ENCODE results near the gene RAB15.

The RAB15 gene

DNA sequence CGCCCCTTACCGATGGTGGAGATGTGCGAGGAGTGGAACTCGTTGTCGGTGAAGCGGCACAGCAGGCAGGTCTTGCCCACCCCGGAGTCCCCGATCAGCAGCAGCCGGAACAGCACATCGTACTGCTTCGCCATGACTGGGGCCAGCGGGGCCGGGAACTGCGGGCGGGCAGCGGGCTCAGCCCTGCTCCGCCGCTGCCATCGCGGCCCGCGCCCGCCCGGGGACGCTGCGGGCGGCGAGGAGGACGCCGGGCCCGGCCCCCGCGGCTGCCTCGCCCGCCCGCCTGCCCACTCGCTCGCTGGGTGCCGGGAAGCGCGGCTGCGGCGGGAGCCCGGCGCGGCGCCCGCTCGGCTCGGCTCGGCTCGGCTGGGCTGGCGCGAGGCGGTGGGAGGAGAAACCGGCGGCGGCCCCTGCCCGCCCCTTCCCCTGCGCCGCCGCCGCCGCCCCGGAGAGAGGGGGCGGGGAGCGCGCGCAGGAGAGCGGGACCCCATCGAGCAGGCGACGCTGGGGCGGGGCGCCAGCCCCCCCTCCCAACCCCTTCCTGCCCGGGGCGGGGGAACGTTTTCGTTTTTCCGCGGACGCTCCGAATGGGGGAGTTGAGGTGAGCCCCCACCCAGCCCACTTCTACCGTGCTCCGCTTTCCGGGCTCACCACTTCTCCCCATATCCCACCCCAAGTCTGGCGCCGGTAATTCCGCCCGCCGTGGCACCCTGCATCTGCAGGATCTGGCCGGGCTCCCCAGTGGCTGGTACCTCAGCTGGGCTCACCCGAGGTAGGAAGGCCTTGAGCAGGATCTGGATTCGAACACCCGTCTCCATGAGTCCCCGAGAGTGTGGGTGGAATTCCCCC lies at the start of gene RAB15:
RAB15 (minus strand) TSS at position 394 of the 849 bp plus-strand sequence; CDS start at position 134, 260 bp downstream.
- DNase-seq (ENCODE audit: low read depth) = peak; percentile 24

DNA sequence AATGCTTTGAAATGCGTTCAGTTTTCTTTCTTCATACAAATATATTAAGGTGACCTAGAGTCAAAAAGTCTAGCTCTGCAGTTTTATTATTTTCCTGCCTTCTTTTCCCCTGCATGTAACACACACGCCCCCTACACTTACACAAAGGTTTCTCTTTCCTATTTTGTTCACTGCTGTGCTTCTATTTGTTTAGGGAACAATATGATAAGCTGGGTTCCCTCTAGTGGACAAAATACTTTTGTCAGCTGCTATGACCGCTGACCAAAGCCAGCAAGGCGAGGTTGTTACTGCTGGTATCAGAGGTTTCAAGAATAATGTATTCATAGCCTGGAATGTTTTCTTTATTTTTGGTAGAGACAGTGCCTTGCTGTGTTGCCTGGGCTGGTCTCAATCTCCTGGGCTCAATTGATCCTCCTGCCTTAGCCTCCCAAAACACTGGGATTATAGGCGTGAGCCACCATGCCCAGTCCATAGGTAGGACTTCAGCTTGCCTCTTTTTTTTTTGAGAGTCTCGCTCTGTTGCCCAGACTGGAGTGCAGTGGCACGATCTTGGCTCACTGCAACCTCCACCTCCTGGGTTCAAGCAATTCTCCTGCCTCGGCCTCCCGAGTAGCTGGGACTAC lies 47.9 kb upstream of the RAB15 start:
- DNase-seq (ENCODE audit: low read depth) = no peak

DNA sequence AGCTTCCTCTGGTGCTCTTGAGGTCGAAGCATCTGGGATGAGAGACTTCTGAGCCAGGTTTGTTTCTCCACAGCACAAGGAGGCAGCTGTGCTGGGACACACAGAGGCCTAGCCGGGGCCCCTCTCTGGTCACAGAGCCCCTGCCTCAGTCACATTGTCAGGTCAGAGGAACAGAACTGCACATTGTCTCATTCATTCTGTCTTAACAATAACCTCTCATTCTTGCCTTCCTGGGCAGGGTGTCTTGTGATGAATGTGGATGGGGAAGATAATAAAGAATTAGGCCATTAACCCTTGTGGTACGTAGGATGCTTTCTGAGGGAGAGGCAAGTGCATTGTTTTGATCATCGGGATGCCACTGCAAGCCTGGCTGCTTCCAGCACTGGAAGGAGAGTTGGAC lies 44.3 kb upstream of the RAB15 start:
- no peak for DNase-seq (ENCODE audit: low read depth)

DNA sequence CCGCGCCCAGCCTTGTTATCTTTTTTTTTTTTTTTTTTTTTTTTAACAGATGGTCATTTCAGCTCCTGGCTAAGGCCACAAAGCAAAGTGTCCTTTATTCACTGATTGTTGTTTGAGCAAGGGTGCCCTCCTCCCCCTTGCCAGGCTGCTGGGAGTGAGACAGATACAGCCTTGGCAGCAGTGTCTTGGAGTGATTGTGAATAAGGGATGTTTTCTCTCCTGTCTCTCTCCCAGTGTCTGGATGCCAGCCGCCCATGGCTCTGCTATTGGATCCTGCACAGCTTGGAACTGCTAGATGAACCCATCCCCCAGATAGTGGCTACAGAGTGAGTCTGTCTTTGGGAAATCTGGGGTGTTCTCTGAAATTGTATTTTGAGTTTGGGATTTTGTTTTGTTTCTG lies 43.3 kb upstream of the RAB15 start:
- no peak for DNase-seq (ENCODE audit: low read depth)

DNA sequence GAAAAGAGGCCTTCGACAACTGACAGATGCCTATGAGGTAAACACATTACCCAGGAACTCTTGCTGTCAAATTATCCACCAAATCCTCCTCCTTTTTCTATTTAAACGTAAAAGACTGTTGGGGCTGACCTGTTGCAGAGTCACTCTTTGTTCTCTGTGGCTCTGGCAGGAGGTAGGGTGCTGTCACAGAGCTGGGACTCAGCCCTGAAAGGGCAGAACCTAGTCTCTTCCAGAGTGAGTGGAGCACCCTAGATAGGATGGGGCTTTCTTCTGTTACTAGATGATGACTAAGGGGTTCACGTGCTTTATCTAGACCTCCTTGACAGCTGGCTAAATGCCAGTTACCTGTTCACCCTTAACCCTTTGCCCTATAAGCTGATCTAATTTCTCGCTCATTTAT lies 40.2 kb upstream of the RAB15 start:
- DNase-seq (ENCODE audit: low read depth) = no peak

DNA sequence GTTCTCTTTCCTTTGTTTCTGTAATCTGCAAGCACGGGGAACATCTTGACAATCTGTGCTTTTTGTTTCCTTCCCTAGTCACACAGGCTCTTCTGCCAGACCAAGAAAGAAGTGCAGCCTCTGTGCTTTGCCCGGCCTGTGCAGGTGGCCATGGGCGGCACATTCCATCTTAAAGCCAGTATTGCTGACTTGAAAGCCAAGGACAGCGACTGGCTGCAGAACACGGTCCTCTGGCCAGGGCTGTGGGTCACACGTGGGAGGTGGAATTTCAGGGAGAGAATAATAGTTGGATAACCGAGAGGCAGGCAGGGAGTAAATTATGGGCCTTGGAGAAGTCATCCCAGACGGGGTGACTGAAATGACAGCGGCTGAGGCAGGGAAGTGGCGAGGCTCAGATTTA lies 39.4 kb upstream of the RAB15 start:
- DNase-seq (ENCODE audit: low read depth) = no peak

DNA sequence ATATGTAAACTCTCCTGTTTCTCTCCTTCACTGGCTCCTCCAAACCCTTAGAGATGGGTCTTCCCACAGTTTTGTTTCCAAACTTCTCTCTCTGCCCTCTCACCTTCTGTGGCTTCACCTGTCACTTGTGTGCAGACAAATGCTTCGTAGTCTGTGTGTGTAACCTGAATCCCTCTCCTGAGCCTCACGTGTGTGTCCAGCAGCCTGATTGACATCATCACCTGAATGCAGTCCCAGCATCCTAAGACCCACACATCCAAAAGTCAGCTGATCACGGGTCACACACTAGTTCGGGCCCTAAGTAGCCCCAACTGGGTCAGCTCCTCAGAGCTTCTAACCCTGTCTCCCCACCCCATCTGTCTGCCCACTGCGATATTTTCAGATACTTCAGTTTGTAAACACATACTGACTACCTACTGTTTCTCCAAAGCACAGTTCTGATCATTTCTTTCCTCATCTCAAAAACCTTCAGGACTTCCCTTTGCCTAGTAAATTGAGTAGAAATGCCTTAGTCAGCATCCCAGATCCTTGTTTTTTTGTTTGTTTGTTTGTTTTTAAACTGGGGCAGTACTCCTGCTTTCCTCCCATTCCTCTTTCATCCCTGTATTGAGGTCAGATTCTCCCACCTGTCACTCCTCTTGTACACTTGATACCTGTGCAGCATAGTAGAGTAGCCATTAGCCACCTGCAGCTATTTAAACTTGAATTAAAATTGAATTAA lies 38.2 kb upstream of the RAB15 start:
- no peak for DNase-seq (ENCODE audit: low read depth)

DNA sequence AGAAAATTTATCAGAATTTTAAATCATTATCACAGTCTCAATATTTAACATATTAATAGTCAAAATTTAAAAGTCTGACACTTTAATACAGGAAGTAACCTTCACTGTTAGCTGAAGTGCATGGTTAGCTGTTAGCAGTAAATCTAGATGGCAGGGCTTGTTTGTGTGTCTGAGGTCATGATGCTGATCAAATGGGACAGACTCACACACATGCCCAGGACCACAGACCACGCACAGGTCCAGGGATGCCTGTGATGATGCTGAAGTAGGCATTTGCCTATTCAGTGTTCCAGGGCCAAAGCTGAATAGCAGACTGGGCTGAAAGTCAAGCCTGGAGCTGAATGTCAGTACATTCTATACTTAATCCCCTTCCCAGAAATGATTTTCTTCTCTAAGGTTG lies 35.1 kb upstream of the RAB15 start:
- DNase-seq (ENCODE audit: low read depth) = no peak

DNA sequence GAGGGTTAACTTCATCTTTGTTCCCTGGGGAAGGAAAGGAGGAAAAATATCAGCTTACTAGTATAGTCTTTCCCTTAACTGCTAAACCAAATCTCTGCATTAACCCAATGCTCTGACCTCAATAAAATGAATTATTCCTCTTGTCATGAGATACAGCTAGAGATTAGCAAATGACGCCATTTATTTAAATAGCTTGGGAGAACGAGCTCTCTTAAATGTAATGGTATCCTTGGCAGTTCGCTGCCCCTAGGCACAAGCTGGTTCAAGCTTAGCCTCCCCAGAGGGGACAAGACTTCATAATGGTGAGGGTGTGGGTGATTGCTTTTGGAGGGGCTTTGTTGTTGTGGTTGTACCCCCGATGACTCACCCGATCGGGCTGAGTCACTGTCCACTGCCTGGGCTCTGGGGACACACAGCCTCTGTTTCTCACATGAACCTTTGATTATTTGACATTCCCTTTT lies 34.2 kb upstream of the RAB15 start:
- no peak for DNase-seq (ENCODE audit: low read depth)

DNA sequence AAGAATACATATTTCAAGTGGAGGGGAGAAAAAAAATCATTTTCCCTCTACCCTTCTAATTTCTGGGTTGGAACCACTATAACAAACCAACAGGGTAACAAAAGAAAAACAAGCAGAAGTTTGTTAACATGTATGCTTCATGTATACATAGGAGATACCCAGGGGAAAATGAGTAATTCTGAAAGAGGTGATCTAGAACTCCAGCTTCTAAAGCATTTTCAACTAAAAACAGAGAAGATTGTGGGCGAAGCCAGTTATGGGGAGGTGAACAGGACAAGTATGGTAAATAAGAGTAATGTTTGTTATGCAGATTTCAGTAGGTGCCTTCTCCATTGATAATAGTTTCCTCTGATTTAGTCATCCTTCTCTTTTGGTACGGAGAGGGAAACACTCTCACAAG lies 31.3 kb upstream of the RAB15 start:
- no peak for DNase-seq (ENCODE audit: low read depth)

DNA sequence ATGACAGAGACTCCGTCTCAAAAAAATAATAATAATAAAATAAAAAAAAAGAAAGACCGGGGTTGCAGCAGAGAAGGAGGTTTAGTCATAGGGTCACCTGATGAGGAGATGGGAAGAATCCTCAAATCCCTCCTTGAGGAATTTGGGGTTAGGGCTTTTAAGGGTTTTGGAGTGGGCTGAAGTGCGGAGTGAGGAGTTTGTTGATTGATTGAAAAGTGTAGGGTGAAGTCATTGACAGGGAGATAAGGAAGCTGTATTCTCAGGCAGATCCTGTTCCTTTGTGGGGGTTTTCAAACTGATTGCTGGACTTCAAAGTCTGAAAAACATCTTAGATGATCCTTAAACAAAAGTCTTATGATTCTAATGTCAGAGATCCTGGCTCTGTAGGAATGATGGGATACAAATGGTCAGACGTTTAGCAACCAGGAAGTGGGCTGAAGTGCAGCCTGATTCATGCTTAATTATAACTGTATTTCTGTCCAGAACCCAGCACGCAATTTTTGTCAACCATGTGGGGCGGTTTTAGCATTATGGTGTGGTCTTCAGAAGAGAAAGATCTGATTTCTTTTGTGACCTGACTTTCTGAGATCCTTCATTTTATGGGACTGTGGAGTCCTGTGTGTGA lies 30.6 kb upstream of the RAB15 start:
- DNase-seq (ENCODE audit: low read depth) = no peak

DNA sequence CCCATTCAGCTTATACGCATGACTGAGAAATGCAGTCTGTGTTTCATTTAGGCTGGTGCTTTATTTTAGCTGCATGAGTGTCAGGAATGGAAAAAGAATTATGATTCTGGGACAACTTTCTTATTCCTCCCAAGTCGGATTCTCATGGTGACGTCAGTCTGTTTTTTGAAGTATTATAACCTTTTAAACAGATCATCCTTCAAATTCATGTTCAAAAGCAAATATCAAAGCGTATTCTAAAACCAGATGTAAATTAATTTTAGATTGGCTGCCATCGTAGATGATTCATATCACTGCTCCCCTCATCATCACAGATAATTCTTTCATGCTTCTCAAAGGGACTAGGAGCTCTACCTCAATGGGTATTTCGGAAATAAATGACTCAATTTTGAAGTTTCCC lies 29.6 kb upstream of the RAB15 start:
- no peak for DNase-seq (ENCODE audit: low read depth)

DNA sequence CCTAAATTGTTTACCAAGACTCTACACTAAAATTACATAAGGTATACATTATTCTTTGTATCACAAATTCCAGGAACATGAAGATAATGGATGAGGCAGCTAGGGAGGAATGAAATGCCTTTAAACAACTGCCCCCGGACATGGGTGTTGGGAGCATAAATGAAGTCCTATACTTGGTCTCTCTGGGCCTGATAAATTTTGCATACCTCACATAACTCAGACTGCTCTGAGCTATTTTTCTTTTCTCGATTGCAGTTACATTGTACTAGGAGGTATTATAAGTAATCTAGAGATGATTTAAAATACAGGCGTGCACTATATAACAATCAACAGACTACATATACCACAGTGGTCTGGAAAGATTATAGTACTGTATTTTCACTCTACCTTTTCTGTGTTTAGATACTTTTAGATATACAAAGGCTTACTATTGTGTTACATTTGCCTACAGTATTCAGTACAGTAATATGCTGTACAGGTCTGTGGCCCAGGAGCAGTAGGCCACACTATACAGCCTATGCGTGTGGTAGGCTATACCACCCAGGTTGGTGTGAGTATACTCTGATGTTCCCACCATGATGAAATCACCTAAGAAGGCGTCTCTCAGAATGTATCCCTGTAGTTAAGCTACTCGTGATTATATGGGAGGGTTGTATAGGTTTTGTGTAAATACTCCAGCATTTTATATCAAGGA lies 28.9 kb upstream of the RAB15 start:
- DNase-seq (ENCODE audit: low read depth) = no peak

DNA sequence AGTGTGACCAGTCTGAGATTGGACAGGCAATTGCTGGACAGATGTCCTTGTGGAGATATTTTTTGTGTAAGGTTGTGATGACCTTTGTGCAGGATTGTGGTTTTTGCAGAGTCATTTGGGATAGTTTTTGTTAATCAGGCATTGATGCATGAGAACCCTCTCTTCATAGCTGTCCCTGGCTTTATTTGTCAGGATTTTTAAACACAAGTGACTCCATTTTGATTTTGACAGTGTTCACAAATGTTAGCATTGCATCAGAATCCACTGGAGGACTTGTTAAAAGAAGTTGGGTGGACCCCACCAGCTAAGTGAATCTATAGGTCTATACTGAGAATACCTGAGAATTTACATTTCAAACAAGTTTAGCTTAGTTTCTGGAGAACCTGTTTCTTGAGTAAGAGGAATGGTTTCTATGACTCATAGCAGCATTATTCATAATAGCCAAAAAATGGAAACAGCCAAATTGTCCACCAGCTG lies 26.4 kb upstream of the RAB15 start:
- DNase-seq (ENCODE audit: low read depth) = no peak

DNA sequence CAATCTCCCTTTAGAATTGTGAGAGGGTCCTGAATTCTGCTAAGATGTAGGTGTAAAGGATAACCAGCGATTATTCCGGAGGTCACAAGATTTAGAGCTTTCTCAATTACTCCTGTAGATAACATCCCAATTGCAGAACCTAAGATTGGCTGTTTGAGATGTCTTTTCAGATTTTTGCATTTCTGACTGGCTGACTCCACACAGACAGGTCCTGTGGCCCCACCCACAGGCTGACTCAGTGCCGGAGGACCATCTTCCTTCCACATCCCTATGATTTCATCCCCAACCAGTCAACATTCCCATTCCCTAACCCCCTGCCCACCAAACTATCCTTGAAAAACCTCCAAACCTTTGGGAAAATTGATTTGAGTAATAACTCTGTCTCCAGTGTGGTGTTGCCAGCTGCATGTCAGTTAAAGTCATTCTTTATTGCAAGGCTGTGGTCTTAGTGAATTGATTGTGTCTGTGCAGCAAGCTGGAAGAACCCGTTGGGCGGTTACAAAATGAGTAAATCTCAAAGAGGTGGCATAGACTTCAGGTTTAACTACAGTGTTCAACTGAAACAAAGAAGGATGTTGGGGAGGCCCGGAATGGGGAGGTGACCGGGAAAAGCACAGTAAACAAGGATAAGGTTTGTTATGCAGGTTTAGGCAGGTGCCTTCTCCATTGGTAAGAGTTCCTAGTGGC lies 25.1 kb upstream of the RAB15 start:
- no peak for DNase-seq (ENCODE audit: low read depth)

DNA sequence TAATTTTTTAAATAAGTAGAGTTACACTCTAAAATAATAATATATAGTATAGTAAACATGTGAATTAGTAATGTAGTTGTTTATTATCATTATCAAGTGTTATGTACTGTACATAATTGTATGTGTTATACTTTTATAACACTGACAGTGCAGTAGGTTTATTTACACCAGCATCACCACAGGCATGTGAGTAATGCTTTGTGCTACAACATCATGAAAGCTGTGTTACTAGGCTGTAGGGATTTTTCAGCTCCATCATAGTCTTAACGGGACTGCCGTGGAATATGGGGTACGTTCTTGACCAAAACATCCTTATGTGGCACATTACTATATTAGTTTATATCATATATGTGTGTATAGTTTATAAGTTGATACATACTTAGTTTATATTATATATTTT lies 23.2 kb upstream of the RAB15 start:
- DNase-seq (ENCODE audit: low read depth) = no peak

DNA sequence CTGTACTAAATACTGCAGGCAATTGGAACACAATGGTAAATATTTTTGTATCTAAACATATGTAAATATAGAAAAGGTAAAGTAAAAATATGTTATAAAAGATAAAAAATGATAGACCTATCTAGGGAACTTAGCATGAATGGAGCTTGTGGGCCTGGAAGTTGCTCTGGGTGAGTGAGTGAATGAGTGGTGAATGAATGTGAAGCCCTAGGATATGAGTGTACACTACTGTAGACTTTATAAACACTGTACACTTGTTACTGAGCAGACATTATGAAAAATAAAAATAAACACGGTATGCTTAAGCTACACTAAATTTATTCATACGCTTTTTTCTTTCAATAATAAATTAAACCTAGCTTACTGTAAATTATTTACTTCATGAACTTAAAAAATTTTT lies 22.4 kb upstream of the RAB15 start:
- DNase-seq (ENCODE audit: low read depth) = no peak

DNA sequence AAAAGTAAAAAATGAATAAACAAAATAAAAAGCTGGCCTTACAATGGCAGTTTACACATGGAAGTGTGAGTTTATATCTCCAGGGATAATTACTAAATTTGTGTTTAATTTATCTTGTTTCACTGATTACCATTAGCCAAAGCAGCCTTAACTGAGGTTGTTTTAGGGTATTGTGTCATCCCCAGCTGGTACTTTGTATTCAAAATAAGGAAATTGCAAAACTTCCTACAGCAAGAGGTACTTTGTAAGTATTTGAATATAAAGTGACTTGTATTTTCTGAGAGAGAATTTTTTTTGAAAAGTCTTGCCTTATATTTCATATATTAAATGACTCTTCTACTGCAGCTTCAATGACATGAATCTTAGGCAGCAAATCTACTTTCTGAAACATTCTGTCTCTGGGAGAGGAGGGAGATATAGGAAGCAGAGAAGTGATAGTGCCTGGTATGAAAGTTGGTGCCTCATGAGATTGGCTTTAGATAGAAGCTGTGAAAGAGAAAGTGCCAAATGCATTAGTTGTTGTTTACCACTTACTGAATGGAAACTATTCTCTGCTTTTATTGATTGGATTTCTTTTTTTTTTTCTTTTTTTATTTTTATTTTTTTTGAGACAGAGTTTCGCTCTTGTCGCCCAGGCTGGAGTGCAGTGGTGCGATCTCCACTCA lies 21.3 kb upstream of the RAB15 start:
- no peak for DNase-seq (ENCODE audit: low read depth)

DNA sequence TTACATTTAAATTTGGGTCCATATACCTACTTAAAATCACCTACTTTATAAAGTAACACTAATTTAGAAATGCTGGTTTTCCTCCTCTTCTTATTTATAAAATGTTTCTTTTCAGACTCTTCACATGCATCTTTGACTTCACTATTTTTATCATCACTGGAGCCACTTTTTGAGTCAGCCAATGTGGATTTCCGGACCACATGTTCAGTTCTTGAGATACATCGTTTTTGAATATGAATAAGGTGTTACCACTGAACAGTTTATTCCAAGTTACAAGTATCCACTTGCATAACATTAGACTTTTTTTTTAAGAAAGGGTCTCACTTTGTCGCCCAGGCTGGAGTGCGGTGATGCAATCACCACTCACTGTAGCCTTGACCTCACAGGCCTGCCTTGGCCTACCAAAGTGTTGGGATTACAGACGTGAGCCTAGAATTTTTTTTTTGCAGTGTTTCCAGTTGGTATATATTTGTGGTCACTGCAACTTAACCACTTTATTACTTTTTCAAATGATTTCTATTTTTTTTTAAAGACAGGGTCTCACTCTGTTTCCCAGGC lies 20.3 kb upstream of the RAB15 start:
- DNase-seq (ENCODE audit: low read depth) = no peak

DNA sequence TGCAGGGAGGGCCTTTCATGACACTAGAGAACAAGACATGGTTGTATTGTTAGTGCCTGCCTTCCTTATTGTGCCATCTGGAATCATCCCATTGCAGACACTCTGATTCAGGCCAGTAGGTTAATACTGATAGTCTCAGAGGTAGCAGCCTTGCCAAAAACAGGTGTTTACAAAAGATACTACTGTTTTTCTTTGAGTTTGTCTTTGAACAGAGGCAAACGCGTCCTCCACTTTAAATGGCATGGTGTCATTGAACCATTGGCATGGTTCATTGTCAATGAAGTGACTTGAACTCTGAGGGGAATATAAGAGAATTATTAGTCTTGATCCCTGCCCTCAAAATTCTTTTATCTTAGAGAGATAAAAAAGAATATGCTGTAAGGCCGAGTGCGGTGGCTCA lies 18.8 kb upstream of the RAB15 start:
- DNase-seq (ENCODE audit: low read depth) = no peak

Measured in activated T-helper 9 cell treated with anti-CD3 and anti-CD28 coated beads, Interleukin-2, amount 50 U/mL, for 16 hours (primary cell).